T1000 (cell line): ENCODE results near the gene VSTM4.

ENCODE experiments used
- DNase-seq: peaks from one replicate; lab custom pipeline; 2025; ENCODE audit warnings: mixed read lengths; lab: John Stamatoyannopoulos, UW

Gene VSTM4

GRCh38 chr10:49141541-49142332, 26.4 kb upstream of the VSTM4 start:
- no peak for DNase-seq

- DNase-seq: no peak
Observed at GRCh38 chr10:49140304-49141177, 25.2 kb upstream of the VSTM4 start.

- DNase-seq: peak; percentile 63
Observed at GRCh38 chr10:49139846-49140195, 24.5 kb upstream of the VSTM4 start.

GRCh38 chr10:49139028-49139845, 23.9 kb upstream of the VSTM4 start:
- no peak for DNase-seq

- DNase-seq: no peak
Observed at GRCh38 chr10:49138361-49138891, 23.1 kb upstream of the VSTM4 start.

GRCh38 chr10:49136525-49136924, 21.2 kb upstream of the VSTM4 start:
- no peak for DNase-seq

- no peak for DNase-seq
Observed at GRCh38 chr10:49135575-49136313, 20.4 kb upstream of the VSTM4 start.

- DNase-seq: no peak
Observed at GRCh38 chr10:49134327-49134726, 19.0 kb upstream of the VSTM4 start.

GRCh38 chr10:49133706-49134248, 18.5 kb upstream of the VSTM4 start, which contains the start of gene FAM170B:
Gene FAM170B, minus strand, starts transcription at chr10:49134021. Its CDS starts 103 bp downstream, at chr10:49133918.
- no peak for DNase-seq

GRCh38 chr10:49132362-49132737, 17.0 kb upstream of the VSTM4 start:
- DNase-seq: no peak

- DNase-seq: no peak
Observed at GRCh38 chr10:49131507-49132361, 16.4 kb upstream of the VSTM4 start.

- DNase-seq: no peak
Observed at GRCh38 chr10:49129376-49129775, 14.1 kb upstream of the VSTM4 start.

- DNase-seq: no peak
Observed at GRCh38 chr10:49128854-49129253, 13.5 kb upstream of the VSTM4 start.

- no peak for DNase-seq
Observed at GRCh38 chr10:49123981-49124950, 8.9 kb upstream of the VSTM4 start.

GRCh38 chr10:49120911-49121310, 5.6 kb upstream of the VSTM4 start:
- DNase-seq: no peak

GRCh38 chr10:49119746-49120145, 4.4 kb upstream of the VSTM4 start:
- DNase-seq: no peak

GRCh38 chr10:49118430-49119074, 3.2 kb upstream of the VSTM4 start:
- DNase-seq: no peak

GRCh38 chr10:49117376-49118070, 2.2 kb upstream of the VSTM4 start:
- DNase-seq: no peak
